WTC11 (cell line): ENCODE results near the gene NCOA3. TPM values are rescaled to one million over a fixed set of nuclear protein-coding genes. Genes with fewer than 3 reads are reported as not detected.

Experiments
- ATAC-seq: fragments of 200-7000 bp; cut with Tn5 transposase; 2 replicates; pipeline ENCODE4 v1.10.0; 2021; ENCODE audit warnings: mild to moderate bottlenecking, moderate library complexity
- CTCF ChIA-PET: fragments of 300-600 bp; sonication (Branson Sonifier 250); formaldehyde crosslinking; loops from one replicate; lab custom pipeline; 2021; ENCODE audit warnings: antibody characterized with exemption; lab: Charles Lee
- POLR2A ChIA-PET: fragments of 350-600 bp; sonication (Branson Sonifier 250); formaldehyde crosslinking; loops from one replicate; lab custom pipeline; 2021; ENCODE audit warnings: antibody characterized with exemption; lab: Charles Lee
- DNase-seq: peaks from one replicate; pipeline ENCODE4 v3.0.0; 2021; ENCODE audit warnings: low spot score
- H3K27ac Mint-ChIP-seq: 2 replicates; pipeline ENCODE4 v1.8.0; 2021; ENCODE audit warnings: mixed read lengths
- H3K27me3 Mint-ChIP-seq: 2 replicates; pipeline ENCODE4 v1.8.0; 2021; ENCODE audit warnings: low read depth, mild to moderate bottlenecking, moderate library complexity, mixed read lengths
- H3K36me3 Mint-ChIP-seq: 2 replicates; pipeline ENCODE4 v1.8.0; 2021; ENCODE audit warnings: mixed read lengths
- H3K4me1 Mint-ChIP-seq: 2 replicates; pipeline ENCODE4 v1.8.0; 2022; ENCODE audit warnings: mixed read lengths
- H3K4me3 Mint-ChIP-seq: 2 replicates; pipeline ENCODE4 v1.8.0; 2021; ENCODE audit warnings: mild to moderate bottlenecking, moderate library complexity, mixed read lengths
- H3K9me3 Mint-ChIP-seq: 2 replicates; pipeline ENCODE4 v1.8.0; 2021; ENCODE audit warnings: mixed read lengths
- AR ChIP-seq: fragments of 250-450 bp; sonication (Bioruptor Pico); IDR thresholded peaks from 2 replicates; pipeline ENCODE4 v1.9.0; 2021; ENCODE audit warnings: mild to moderate bottlenecking
- CDX4 ChIP-seq: fragments of 250-450 bp; sonication (Bioruptor Pico); IDR thresholded peaks from 2 replicates; pipeline ENCODE4 v1.9.0; 2021; ENCODE audit warnings: moderate library complexity, mild to moderate bottlenecking, inconsistent platforms, borderline replicate concordance
- E2F5 ChIP-seq: sonication (generic); formaldehyde crosslinking; IDR thresholded peaks from 2 replicates; pipeline ENCODE4 v1.8.1; 2022; ENCODE audit warnings: mild to moderate bottlenecking, moderate library complexity, missing genetic modification reagents
- FOXJ3 ChIP-seq: sonication (generic); formaldehyde crosslinking; IDR thresholded peaks from 2 replicates; pipeline ENCODE4 v1.9.0; 2021; ENCODE audit warnings: missing genetic modification reagents, mild to moderate bottlenecking, borderline replicate concordance
- FOXP4 ChIP-seq: sonication (generic); formaldehyde crosslinking; IDR thresholded peaks from 2 replicates; pipeline ENCODE4 v1.8.0; 2022; ENCODE audit warnings: mild to moderate bottlenecking, missing genetic modification reagents
- GABPB1 ChIP-seq: sonication (generic); formaldehyde crosslinking; IDR thresholded peaks from 2 replicates; pipeline ENCODE4 v1.8.1; 2023; ENCODE audit warnings: mild to moderate bottlenecking, missing genetic modification reagents
- GRHL2 ChIP-seq: fragments of 250-450 bp; sonication (Bioruptor Pico); IDR thresholded peaks from 2 replicates; pipeline ENCODE4 v1.8.0; 2022; ENCODE audit warnings: mild to moderate bottlenecking, moderate library complexity; ENCODE audit not compliant: insufficient replicate concordance, severe bottlenecking
- HMGXB4 ChIP-seq: sonication (generic); formaldehyde crosslinking; IDR thresholded peaks from 2 replicates; pipeline ENCODE4 v1.8.1; 2023; ENCODE audit warnings: mild to moderate bottlenecking, moderate library complexity, missing genetic modification reagents
- JUN ChIP-seq: sonication (generic); formaldehyde crosslinking; IDR thresholded peaks from 2 replicates; pipeline ENCODE4 v1.8.0; 2023; ENCODE audit warnings: mild to moderate bottlenecking, missing genetic modification reagents
- NR2C2 ChIP-seq: sonication (generic); formaldehyde crosslinking; IDR thresholded peaks from 2 replicates; pipeline ENCODE4 v1.8.0; 2022; ENCODE audit warnings: mild to moderate bottlenecking, missing genetic modification reagents
- PRDM15 ChIP-seq: sonication (generic); formaldehyde crosslinking; IDR thresholded peaks from 2 replicates; pipeline ENCODE4 v1.8.0; 2022; ENCODE audit warnings: missing genetic modification reagents
- PREB ChIP-seq: sonication (generic); formaldehyde crosslinking; IDR thresholded peaks from 2 replicates; pipeline ENCODE4 v1.8.1; 2022; ENCODE audit warnings: mild to moderate bottlenecking, missing genetic modification reagents, moderate library complexity, borderline replicate concordance
- RORB ChIP-seq: fragments of 250-450 bp; sonication (Bioruptor Pico); IDR thresholded peaks from 2 replicates; pipeline ENCODE4 v1.9.0; 2021; ENCODE audit warnings: mild to moderate bottlenecking
- TEAD4 ChIP-seq: sonication (generic); formaldehyde crosslinking; IDR thresholded peaks from 2 replicates; pipeline ENCODE4 v1.8.0; 2022; ENCODE audit warnings: mild to moderate bottlenecking, missing genetic modification reagents
- USF2 ChIP-seq: sonication (generic); formaldehyde crosslinking; IDR thresholded peaks from 2 replicates; pipeline ENCODE4 v1.8.1; 2023; ENCODE audit warnings: mild to moderate bottlenecking, missing genetic modification reagents, moderate library complexity
- ZMAT4 ChIP-seq: fragments of 250-450 bp; sonication (Bioruptor Pico); IDR thresholded peaks from 2 replicates; pipeline ENCODE4 v1.9.0; 2021; ENCODE audit warnings: mild to moderate bottlenecking
- ZNF121 ChIP-seq: sonication (generic); formaldehyde crosslinking; IDR thresholded peaks from 2 replicates; pipeline ENCODE4 v1.8.0; 2023; ENCODE audit warnings: missing genetic modification reagents
- ZNF138 ChIP-seq: sonication (generic); formaldehyde crosslinking; conservative IDR thresholded peaks from 2 replicates; pipeline ENCODE4 v1.8.1; 2022; ENCODE audit warnings: mild to moderate bottlenecking, moderate library complexity, missing genetic modification reagents
- ZSCAN18 ChIP-seq: fragments of 250-450 bp; sonication (Bioruptor Pico); IDR thresholded peaks from 2 replicates; pipeline ENCODE4 v2.1.2; 2022; ENCODE audit warnings: mild to moderate bottlenecking, moderate library complexity
- total RNA-seq: library from RNA; stranded (reverse); gene quantifications from 3 replicates; pipeline ENCODE4 v1.2.3, GENCODE V29; 2021

NCOA3 gene
- total RNA-seq, 1 experiment from 2014 or later, result 25.2 TPM

GRCh38 chr20:47577314-47577713 is 75.6 kb downstream of the NCOA3 start:
- no peak overlapping the region for H3K27ac Mint-ChIP-seq
- no peaks in the 10 kb centered on the region for H3K27me3 Mint-ChIP-seq
- CTCF ChIA-PET, result interaction anchor here (1.4 kb wide), 1 partner anchor 56 kb away, joined by 4 read pairs; no protein-coding TSS in a partner anchor
- TF ChIP-seq USF2 (no peak), ZNF138 (CRISPR knock-in tag) (no peak), ZNF121 (CRISPR knock-in tag) (no peak), HMGXB4 (CRISPR knock-in tag) (no peak), JUN (CRISPR knock-in tag) (no peak), GABPB1 (CRISPR knock-in tag) (no peak), ZMAT4 (CRISPR knock-in tag) (no peak), FOXJ3 (no peak), NR2C2 (no peak), TEAD4 (CRISPR knock-in tag) (no peak), E2F5 (CRISPR knock-in tag) (no peak), CDX4 (CRISPR knock-in tag) (no peak), PRDM15 (no peak), RORB (no peak), AR (no peak), GRHL2 (CRISPR knock-in tag) (no peak), PREB (CRISPR knock-in tag) (no peak), FOXP4 (no peak), ZSCAN18 (CRISPR knock-in tag) (no peak)
- TF ChIP-seq, all 79 proteins: peak for 0
- H3K4me3 Mint-ChIP-seq, result no peak overlapping the region
- peaks cover 5% of the 10 kb centered on the region; the same call in 1 of the 2 replicates for H3K36me3 Mint-ChIP-seq
- H3K9me3 Mint-ChIP-seq, result no peaks in the 10 kb centered on the region
- POLR2A ChIA-PET, result interaction anchor here (1.4 kb wide), 1 partner anchor 76 kb away, joined by 3 read pairs; the partner anchor contains the start of gene NCOA3
- DNase-seq (no peak), ATAC-seq (no peak)
- peaks cover 71% of the 10 kb centered on the region for H3K4me1 Mint-ChIP-seq
